ENCODE data around the gene MYH7. TPM values are rescaled to one million over a fixed set of nuclear protein-coding genes. Genes with fewer than 3 reads are reported as not detected.

The MYH7 gene
- total and polyA plus RNA-seq, 4 donors = 0.02 to 0.42 (median 0.04) TPM

DNA sequence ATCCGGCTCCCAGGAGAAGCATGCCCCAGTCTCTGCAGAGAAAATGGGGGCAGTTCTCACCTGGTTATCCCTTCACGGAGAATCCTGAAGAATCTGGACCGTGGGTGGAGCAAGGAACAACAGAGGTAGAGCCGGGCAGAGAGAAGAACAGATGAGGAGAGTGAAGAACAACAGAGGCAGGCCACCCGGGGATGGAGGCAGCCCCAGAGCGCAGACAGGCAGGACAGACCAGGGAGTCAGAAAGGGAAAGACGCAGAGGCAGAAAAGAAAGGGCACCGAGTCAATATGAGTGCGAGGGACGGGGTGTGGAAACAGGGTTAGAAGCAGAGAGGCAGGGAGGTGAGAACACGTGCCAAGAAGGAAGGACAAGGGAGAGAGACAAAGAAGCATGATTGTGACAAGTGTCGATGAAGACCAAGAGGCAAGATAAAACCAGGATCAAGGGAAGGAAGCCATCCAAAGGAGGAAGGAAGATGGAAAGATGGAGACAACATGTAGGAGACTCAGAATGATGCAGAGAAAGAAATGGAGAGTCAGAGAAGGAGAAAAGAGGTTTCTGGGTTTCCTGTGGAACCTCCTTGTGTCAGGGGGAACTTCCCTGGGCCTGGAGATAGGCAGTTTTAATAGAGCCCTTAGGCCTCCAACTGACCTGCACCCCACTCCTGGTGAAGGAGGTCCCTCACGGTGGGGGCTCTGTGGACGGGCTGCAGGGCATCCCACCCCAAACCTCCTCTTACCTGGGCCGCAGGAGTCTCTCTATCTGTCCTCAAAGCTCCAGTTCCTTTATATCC is 27.7 kb downstream of the MYH7 start, which contains the start of gene MYH6 (continued):
- TF ChIP-seq ZBTB33 (IDR thresholded peaks at IDR 0.05) (no peak), HNF4A (conservative IDR thresholded peaks at IDR 0.05) (no peak), FOXA1 (IDR thresholded peaks at IDR 0.05) (no peak), FOXA2 (IDR thresholded peaks at IDR 0.05) (no peak)
- TF ChIP-seq, protein P1, sequence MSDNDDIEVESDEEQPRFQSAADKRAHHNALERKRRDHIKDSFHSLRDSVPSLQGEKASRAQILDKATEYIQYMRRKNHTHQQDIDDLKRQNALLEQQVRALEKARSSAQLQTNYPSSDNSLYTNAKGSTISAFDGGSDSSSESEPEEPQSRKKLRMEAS (IDR thresholded peaks at IDR 0.05) = no peak

DNA sequence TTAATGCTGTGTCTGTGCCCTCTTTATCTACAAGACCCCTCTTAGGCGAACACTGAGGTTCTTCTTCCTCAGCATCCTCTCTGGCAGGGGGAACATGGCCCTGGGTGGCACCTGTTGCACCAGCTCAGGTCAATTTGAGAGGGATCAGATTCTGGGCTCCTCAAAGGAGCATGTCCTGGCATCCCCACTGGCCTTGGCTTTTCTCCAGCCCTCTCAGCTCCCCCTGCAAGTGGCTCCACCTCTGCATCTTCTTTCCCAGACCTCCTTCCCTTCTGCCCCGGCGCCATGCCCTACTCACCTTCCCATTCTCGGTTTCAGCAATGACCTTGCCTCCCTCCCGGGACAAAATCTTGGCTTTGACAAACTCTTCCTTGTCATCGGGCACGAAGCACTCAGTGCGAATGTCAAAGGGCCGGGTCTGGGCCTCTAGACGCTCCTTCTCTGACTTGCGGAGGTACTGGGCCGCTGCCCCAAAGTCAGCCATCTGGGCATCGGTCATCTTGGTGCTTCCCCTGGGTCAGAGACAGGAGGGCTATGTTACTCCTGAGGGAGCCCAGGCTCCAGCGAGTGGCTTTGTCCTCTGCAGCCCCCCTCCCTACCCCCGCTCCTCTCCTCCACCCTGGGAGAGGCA is 28.6 kb downstream of the MYH7 start:
- Histone ChIP-seq H3K27me3 (ENCODE audit: control insufficient read depth in 4 of 4, insufficient read depth in 4 of 4, low read length in 3 of 4) (peaks cover 0 to 10% (median 5%) of the 10 kb centered on the region in 4 donors), H3K9me3 (ENCODE audit: control insufficient read depth in 4 of 4, low read length in 3 of 4) (no peaks in the 10 kb centered on the region), H3K4me1 (ENCODE audit: control insufficient read depth in 4 of 4, insufficient read depth in 4 of 4, low read length in 3 of 4) (no peaks in the 10 kb centered on the region), H3K4me3 (ENCODE audit: low read depth in 1 of 3, low read length in 3 of 3) (no peak overlapping the region), H3K27ac (ENCODE audit: low read depth in 1 of 2, low read length in 2 of 2) (no peak overlapping the region), H3K36me3 (ENCODE audit: control insufficient read depth in 4 of 4, insufficient read depth in 3 of 4, low read depth in 1 of 4, low read length in 3 of 4) (no peaks in the 10 kb centered on the region), H3K9ac (ENCODE audit: low read depth in 1 of 2, low read length in 2 of 2) (no peak overlapping the region)
- no peak for DNase-seq (ENCODE audit: low spot score)
- TF ChIP-seq ZBTB33 (IDR thresholded peaks at IDR 0.05) = no peak
- TF ChIP-seq, protein P2, sequence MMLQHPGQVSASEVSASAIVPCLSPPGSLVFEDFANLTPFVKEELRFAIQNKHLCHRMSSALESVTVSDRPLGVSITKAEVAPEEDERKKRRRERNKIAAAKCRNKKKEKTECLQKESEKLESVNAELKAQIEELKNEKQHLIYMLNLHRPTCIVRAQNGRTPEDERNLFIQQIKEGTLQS (IDR thresholded peaks at IDR 0.05) = no peak
- no peak for TF ChIP-seq GABPA (IDR thresholded peaks at IDR 0.05 in 1 of 2, conservative IDR thresholded peaks at IDR 0.05 in 1 of 2)
- no peak for TF ChIP-seq FOXA1 (IDR thresholded peaks at IDR 0.05)
- 82% methylated on average over 15 of the region's 15 CpGs for WGBS

- Histone ChIP-seq H3K27me3 (ENCODE audit: control insufficient read depth in 4 of 4, insufficient read depth in 4 of 4, low read length in 3 of 4) (peaks cover 0 to 10% (median 5%) of the 10 kb centered on the region in 4 donors), H3K9ac (ENCODE audit: low read depth in 1 of 2, low read length in 2 of 2) (no peak overlapping the region), H3K27ac (ENCODE audit: low read depth in 1 of 2, low read length in 2 of 2) (no peak overlapping the region), H3K9me3 (ENCODE audit: control insufficient read depth in 4 of 4, low read length in 3 of 4) (no peaks in the 10 kb centered on the region), H3K4me1 (ENCODE audit: control insufficient read depth in 4 of 4, insufficient read depth in 4 of 4, low read length in 3 of 4) (no peaks in the 10 kb centered on the region), H3K4me3 (ENCODE audit: low read depth in 1 of 3, low read length in 3 of 3) (no peak overlapping the region), H3K36me3 (ENCODE audit: control insufficient read depth in 4 of 4, insufficient read depth in 3 of 4, low read depth in 1 of 4, low read length in 3 of 4) (no peaks in the 10 kb centered on the region)
- DNase-seq (ENCODE audit: low spot score) = no peak
- 66% methylated on average over 4 of the region's 4 CpGs for WGBS
- TF ChIP-seq YY1 (IDR thresholded peaks at IDR 0.05) = no peak
- no peak for TF ChIP-seq SP1 (IDR thresholded peaks at IDR 0.05)
- TF ChIP-seq HNF4G (IDR thresholded peaks at IDR 0.05) = no peak
- no peak for TF ChIP-seq RAD21 (IDR thresholded peaks at IDR 0.05)
- no peak for TF ChIP-seq CTCF (IDR thresholded peaks at IDR 0.05; ENCODE audit: low read depth, low read length, missing input control)
- TF ChIP-seq, protein P1 (IDR thresholded peaks at IDR 0.05) = no peak
- no peak for TF ChIP-seq RXRA (IDR thresholded peaks at IDR 0.05)
- TF ChIP-seq FOXA2 (IDR thresholded peaks at IDR 0.05) = no peak
- no peak for TF ChIP-seq JUND (IDR thresholded peaks at IDR 0.05)
- TF ChIP-seq, protein P2 (IDR thresholded peaks at IDR 0.05) = no peak
- TF ChIP-seq GABPA (IDR thresholded peaks at IDR 0.05 in 1 of 2, conservative IDR thresholded peaks at IDR 0.05 in 1 of 2) = no peak
- TF ChIP-seq TAF1 (conservative IDR thresholded peaks at IDR 0.05) = no peak
- no peak for TF ChIP-seq HNF4A (conservative IDR thresholded peaks at IDR 0.05)
- TF ChIP-seq REST (IDR thresholded peaks at IDR 0.05) = no peak
- TF ChIP-seq EGR1 (IDR thresholded peaks at IDR 0.05; ENCODE audit: low read depth in 2 of 2) = no peak
- TF ChIP-seq NR2F2 (IDR thresholded peaks at IDR 0.05) = no peak
These were observed 29.2 kb downstream of the MYH7 start for GRCh38 chr14:23406244-23406643.
